ENCODE data around the gene PDE3A.
A peak's percentile ranks its signal among the peaks of the same experiment; 100 is the strongest.

Gene PDE3A

GRCh38 chr12:20366776-20367409, 1.4 kb upstream of the PDE3A start:
- H3K27ac ChIP-seq, result peak overlapping the region in 1 of 2 donors; percentile 96
- no peak for DNase-seq (ENCODE audit: low spot score)
- TF ChIP-seq CTCF (IDR thresholded peaks at IDR 0.05), result no peak

GRCh38 chr12:20367583-20368113, 689 bp upstream of the PDE3A start:
- peak overlapping the region; percentile 96 to 97 for H3K27ac ChIP-seq
- no peak for TF ChIP-seq CTCF (IDR thresholded peaks at IDR 0.05)
- peak overlapping the region; percentile 83 for H3K4me3 ChIP-seq
- no peak for DNase-seq (ENCODE audit: low spot score)

More at GRCh38 chr12:20366776-20367409, 1.4 kb upstream of the PDE3A start:
- no peak overlapping the region for H3K4me3 ChIP-seq

GRCh38 chr12:20368651-20369304, 441 bp downstream of the PDE3A start:
- TF ChIP-seq CTCF (IDR thresholded peaks at IDR 0.05), result no peak
- DNase-seq (ENCODE audit: low spot score), result peak; percentile 77
- peak overlapping the region; percentile 83 for H3K4me3 ChIP-seq

GRCh38 chr12:20369305-20370013, 1.1 kb downstream of the PDE3A start:
- TF ChIP-seq CTCF (IDR thresholded peaks at IDR 0.05), result no peak
- peak; percentile 93 for DNase-seq (ENCODE audit: low spot score)
- H3K27ac ChIP-seq, result peak overlapping the region; percentile 96 to 97
- H3K4me3 ChIP-seq, result peak overlapping the region; percentile 83

More at GRCh38 chr12:20368651-20369304, 441 bp downstream of the PDE3A start:
- peak overlapping the region; percentile 96 to 97 for H3K27ac ChIP-seq

GRCh38 chr12:20370014-20370386, 1.7 kb downstream of the PDE3A start:
- TF ChIP-seq CTCF (IDR thresholded peaks at IDR 0.05), result no peak
- DNase-seq (ENCODE audit: low spot score), result peak; percentile 79
- Histone ChIP-seq H3K4me3 (peak overlapping the region; percentile 83), H3K27ac (peak overlapping the region; percentile 96 to 97)

- TF ChIP-seq CTCF (IDR thresholded peaks at IDR 0.05), result no peak
- peak overlapping the region; percentile 60 to 97 for H3K27ac ChIP-seq
- peak overlapping the region; percentile 83 for H3K4me3 ChIP-seq
- DNase-seq (ENCODE audit: low spot score), result no peak
Measured at GRCh38 chr12:20370866-20371519, 2.7 kb downstream of the PDE3A start.

All from coronary artery (tissue), 2 donors.